HEK293 (cell line): ENCODE data around the gene FDXACB1.

Experiments
- ZNF155 ChIP-seq: fragments of 450-650 bp; formaldehyde crosslinking; IDR thresholded peaks from 2 replicates; pipeline ENCODE4 v1.5.1; 2016; ENCODE audit warnings: missing biosample characterization, missing genetic modification characterization
- ZNF561 ChIP-seq: fragments of 450-650 bp; IDR thresholded peaks from 2 replicates; pipeline ENCODE4 v1.5.1; 2018; ENCODE audit warnings: missing biosample characterization, missing genetic modification characterization, borderline replicate concordance
- ZNF610 ChIP-seq: fragments of 450-650 bp; formaldehyde crosslinking; IDR thresholded peaks from 2 replicates; pipeline ENCODE4 v1.5.1; 2016; ENCODE audit warnings: missing biosample characterization, missing genetic modification characterization, borderline replicate concordance
- TF ChIP-seq, protein P1 (sequence below): fragments of 450-650 bp; formaldehyde crosslinking; IDR thresholded peaks from 2 replicates; pipeline ENCODE4 v1.5.1; 2016; ENCODE audit warnings: missing biosample characterization, missing genetic modification characterization

DNA sequence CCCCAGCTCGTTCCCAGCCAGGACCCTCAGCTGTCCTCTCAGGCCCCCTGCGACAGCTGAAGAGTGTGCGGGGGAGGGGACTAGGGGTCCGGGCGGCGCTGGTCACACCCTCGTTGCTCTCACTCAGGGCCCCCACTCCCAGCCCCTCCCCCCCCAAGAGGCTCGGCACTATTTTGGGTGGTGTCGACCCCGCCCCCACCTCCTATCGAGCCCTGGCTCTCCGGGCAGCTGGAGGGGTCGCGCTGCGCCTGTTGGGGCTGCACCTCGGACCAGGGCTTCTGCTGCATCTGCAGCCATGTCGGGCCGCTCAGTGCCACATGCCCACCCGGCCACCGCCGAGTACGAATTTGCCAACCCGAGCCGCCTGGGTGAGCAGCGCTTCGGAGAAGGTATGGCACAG is 33.6 kb upstream of the FDXACB1 start, which contains the start of gene HSPB2:
- no peak for TF ChIP-seq ZNF561
- no peak for TF ChIP-seq ZNF155 (tag by site-specific recombination)
- no peak for TF ChIP-seq ZNF610 (tag by site-specific recombination)
- TF ChIP-seq, protein P1, sequence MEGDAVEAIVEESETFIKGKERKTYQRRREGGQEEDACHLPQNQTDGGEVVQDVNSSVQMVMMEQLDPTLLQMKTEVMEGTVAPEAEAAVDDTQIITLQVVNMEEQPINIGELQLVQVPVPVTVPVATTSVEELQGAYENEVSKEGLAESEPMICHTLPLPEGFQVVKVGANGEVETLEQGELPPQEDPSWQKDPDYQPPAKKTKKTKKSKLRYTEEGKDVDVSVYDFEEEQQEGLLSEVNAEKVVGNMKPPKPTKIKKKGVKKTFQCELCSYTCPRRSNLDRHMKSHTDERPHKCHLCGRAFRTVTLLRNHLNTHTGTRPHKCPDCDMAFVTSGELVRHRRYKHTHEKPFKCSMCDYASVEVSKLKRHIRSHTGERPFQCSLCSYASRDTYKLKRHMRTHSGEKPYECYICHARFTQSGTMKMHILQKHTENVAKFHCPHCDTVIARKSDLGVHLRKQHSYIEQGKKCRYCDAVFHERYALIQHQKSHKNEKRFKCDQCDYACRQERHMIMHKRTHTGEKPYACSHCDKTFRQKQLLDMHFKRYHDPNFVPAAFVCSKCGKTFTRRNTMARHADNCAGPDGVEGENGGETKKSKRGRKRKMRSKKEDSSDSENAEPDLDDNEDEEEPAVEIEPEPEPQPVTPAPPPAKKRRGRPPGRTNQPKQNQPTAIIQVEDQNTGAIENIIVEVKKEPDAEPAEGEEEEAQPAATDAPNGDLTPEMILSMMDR (tag by site-specific recombination), result no peak
